DOHH2 (cell line): Measurements from ENCODE around the gene CFAP69.

Experiments used
- H3F3A ChIP-seq: fragments of 200-600 bp; sonication (generic), shearing (Covaris generic); 2 replicates; pipeline ENCODE4 v1.6.0; 2016; ENCODE audit warnings: antibody characterized with exemption, mild to moderate bottlenecking; ENCODE audit not compliant: control insufficient read depth, insufficient read depth
- H3K27ac ChIP-seq: fragments of 200-600 bp; sonication (generic); 2 replicates; pipeline ENCODE4 v1.5.1; 2014; ENCODE audit warnings: low read depth, mild to moderate bottlenecking, low read length, moderate library complexity
- H3K27me3 ChIP-seq: fragments of 200-600 bp; sonication (generic); 2 replicates; pipeline ENCODE4 v1.6.1; 2014; ENCODE audit warnings: mild to moderate bottlenecking, low read length, mixed read lengths; ENCODE audit not compliant: control insufficient read depth
- H3K36me3 ChIP-seq: fragments of 200-600 bp; sonication (generic); 2 replicates; pipeline ENCODE4 v1.6.1; 2014; ENCODE audit warnings: mild to moderate bottlenecking, low read length, moderate library complexity, mixed read lengths; ENCODE audit not compliant: control insufficient read depth
- H3K4me1 ChIP-seq: fragments of 200-600 bp; sonication (generic); 2 replicates; pipeline ENCODE4 v1.6.1; 2014; ENCODE audit warnings: mild to moderate bottlenecking, low read length, mixed read lengths; ENCODE audit not compliant: control insufficient read depth
- H3K4me2 ChIP-seq: fragments of 200-600 bp; sonication (generic); 2 replicates; pipeline ENCODE4 v1.6.0; 2014; ENCODE audit warnings: mild to moderate bottlenecking, low read length, moderate library complexity
- H3K4me3 ChIP-seq: fragments of 200-600 bp; sonication (generic); 2 replicates; pipeline ENCODE4 v1.5.1; 2014; ENCODE audit warnings: mild to moderate bottlenecking, low read length, mixed read lengths
- H3K79me2 ChIP-seq: fragments of 200-600 bp; sonication (generic); 2 replicates; pipeline ENCODE4 v1.6.1; 2014; ENCODE audit warnings: mild to moderate bottlenecking, low read length, mixed read lengths; ENCODE audit not compliant: control insufficient read depth
- H3K9me2 ChIP-seq: fragments of 200-600 bp; sonication (generic); replicated peaks from 2 replicates; pipeline ENCODE4 v1.6.1; 2014; ENCODE audit warnings: mild to moderate bottlenecking, low read length, mixed read lengths; ENCODE audit not compliant: control insufficient read depth
- H3K9me3 ChIP-seq: fragments of 200-600 bp; sonication (generic); 2 replicates; pipeline ENCODE4 v1.6.1; 2014; ENCODE audit warnings: antibody characterized with exemption, low read length, mixed read lengths; ENCODE audit not compliant: control insufficient read depth, insufficient read depth
- H4K20me1 ChIP-seq: fragments of 200-600 bp; sonication (generic); 2 replicates; pipeline ENCODE4 v1.6.0; 2014; ENCODE audit warnings: low read depth, mild to moderate bottlenecking, antibody characterized with exemption, low read length, moderate library complexity; ENCODE audit not compliant: control insufficient read depth, insufficient read depth
- EZH2phosphoT487 ChIP-seq: fragments of 200-600 bp; sonication (generic); IDR thresholded peaks from 2 replicates; pipeline ENCODE4 v1.6.1; 2017; ENCODE audit warnings: borderline replicate concordance, mild to moderate bottlenecking, antibody characterized with exemption, low read length, moderate library complexity, mixed read lengths
- TF ChIP-seq, protein P1 (sequence below): fragments of 200-600 bp; sonication (generic); IDR thresholded peaks from one replicate; pipeline ENCODE4 v1.5.1; 2014; ENCODE audit warnings: antibody characterized with exemption, mild to moderate bottlenecking, low read depth, low read length; ENCODE audit not compliant: poor library complexity, severe bottlenecking

The CFAP69 gene

DNA sequence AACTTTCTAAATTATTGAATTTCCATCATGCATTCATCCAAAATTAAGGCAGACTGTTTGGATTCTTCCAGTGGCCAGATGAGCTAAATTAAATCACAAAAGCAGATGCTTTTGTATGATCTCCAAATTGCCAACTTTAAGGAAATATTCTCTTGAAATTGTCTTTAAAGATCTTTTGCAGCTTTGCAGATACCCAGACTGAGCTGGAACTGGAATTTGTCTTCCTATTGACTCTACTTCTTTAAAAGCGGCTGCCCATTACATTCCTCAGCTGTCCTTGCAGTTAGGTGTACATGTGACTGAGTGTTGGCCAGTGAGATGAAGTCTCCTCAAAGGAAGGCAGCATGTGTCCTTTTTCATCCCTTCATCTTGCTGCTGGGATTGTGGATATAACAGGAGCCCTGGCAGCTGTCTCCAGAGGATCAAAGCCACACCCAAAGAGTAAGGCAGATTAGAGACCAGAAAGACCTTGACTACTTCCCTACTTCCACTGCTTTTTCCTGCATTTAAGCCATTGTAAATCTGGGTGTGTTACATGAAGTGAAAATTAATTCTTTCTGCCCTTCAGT, 8.2 kb upstream of the CFAP69 start:
- H3K9me2 ChIP-seq, result no peaks in the 10 kb centered on the region
- no peak overlapping the region for H3K27ac ChIP-seq
- H3K4me1 ChIP-seq, result no peaks in the 10 kb centered on the region
- H3K4me2 ChIP-seq, result no peak overlapping the region
- no peaks in the 10 kb centered on the region for H3F3A ChIP-seq
- H4K20me1 ChIP-seq, result no peaks in the 10 kb centered on the region
- TF ChIP-seq, protein P1, sequence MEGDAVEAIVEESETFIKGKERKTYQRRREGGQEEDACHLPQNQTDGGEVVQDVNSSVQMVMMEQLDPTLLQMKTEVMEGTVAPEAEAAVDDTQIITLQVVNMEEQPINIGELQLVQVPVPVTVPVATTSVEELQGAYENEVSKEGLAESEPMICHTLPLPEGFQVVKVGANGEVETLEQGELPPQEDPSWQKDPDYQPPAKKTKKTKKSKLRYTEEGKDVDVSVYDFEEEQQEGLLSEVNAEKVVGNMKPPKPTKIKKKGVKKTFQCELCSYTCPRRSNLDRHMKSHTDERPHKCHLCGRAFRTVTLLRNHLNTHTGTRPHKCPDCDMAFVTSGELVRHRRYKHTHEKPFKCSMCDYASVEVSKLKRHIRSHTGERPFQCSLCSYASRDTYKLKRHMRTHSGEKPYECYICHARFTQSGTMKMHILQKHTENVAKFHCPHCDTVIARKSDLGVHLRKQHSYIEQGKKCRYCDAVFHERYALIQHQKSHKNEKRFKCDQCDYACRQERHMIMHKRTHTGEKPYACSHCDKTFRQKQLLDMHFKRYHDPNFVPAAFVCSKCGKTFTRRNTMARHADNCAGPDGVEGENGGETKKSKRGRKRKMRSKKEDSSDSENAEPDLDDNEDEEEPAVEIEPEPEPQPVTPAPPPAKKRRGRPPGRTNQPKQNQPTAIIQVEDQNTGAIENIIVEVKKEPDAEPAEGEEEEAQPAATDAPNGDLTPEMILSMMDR, result no peak
- no peak for TF ChIP-seq EZH2phosphoT487
- no peak overlapping the region for H3K4me3 ChIP-seq
- H3K9me3 ChIP-seq, result no peaks in the 10 kb centered on the region
- no peaks in the 10 kb centered on the region; the same call in 1 of the 2 replicates for H3K27me3 ChIP-seq
- H3K36me3 ChIP-seq, result no peaks in the 10 kb centered on the region
- H3K79me2 ChIP-seq, result no peaks in the 10 kb centered on the region

DNA sequence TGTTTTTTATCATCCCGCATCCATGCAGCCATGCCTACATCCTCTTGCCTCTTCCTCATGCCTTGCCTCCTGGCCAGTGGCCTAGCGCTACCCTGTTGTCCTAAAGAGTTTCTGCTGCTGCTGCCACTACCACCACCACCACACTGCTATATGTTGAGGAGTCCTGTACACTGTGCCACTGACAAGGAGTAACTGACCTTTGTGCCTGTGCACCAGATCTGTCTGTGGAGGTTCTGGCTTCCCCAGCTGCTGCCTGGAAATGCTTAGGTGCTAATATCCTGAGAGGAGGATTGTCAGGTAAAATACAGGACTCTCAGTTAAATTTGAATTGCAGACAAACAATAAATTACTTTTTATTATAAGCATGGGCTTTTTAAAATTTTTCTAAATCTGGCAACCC, 7.0 kb upstream of the CFAP69 start:
- no peaks in the 10 kb centered on the region; the same call in 1 of the 2 replicates for H3K27me3 ChIP-seq
- H3K9me3 ChIP-seq, result no peaks in the 10 kb centered on the region
- TF ChIP-seq, protein P1, result no peak
- TF ChIP-seq EZH2phosphoT487, result no peak
- no peaks in the 10 kb centered on the region for H3F3A ChIP-seq
- H3K36me3 ChIP-seq, result no peaks in the 10 kb centered on the region
- H4K20me1 ChIP-seq, result no peaks in the 10 kb centered on the region
- H3K27ac ChIP-seq, result no peak overlapping the region
- no peak overlapping the region for H3K4me2 ChIP-seq
- H3K4me1 ChIP-seq, result no peaks in the 10 kb centered on the region
- no peaks in the 10 kb centered on the region for H3K9me2 ChIP-seq
- no peak overlapping the region for H3K4me3 ChIP-seq
- no peaks in the 10 kb centered on the region for H3K79me2 ChIP-seq

DNA sequence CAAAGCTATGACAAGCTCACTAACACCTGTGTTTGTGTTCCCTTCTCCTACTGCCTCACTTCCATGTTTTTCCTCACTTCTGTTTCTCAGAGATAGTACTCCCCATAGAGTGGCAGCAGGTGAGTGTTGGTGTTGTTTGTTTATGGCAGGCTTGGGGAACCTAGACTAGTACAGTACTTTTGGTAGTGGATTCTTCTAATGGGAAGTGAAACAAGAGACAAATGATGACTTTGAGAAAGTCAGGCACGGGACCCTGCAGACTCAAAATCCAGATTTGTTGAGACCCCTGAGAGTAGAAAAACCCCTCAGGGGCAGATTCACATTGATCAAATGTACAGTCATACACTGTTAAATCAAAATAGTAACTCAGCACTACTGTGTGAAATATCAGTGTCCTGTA, 6.4 kb upstream of the CFAP69 start:
- Histone ChIP-seq H3K27me3 (no peaks in the 10 kb centered on the region; the same call in 1 of the 2 replicates), H3K9me3 (no peaks in the 10 kb centered on the region), H3K9me2 (no peaks in the 10 kb centered on the region), H4K20me1 (no peaks in the 10 kb centered on the region), H3K36me3 (no peaks in the 10 kb centered on the region), H3K79me2 (no peaks in the 10 kb centered on the region), H3K27ac (no peak overlapping the region), H3K4me3 (no peak overlapping the region), H3K4me1 (no peaks in the 10 kb centered on the region), H3F3A (no peaks in the 10 kb centered on the region), H3K4me2 (no peak overlapping the region)
- TF ChIP-seq, protein P1, result no peak
- TF ChIP-seq EZH2phosphoT487, result no peak
